HG02943 (cell line): ENCODE results near the gene SLC4A2.

ENCODE experiments used
- ATAC-seq: cut with Tn5 transposase; IDR thresholded peaks from one replicate; pipeline ENCODE4 v1.9.1; 2021; ENCODE audit warnings: mild to moderate bottlenecking, low read depth, moderate library complexity; ENCODE audit not compliant: unreplicated experiment

Gene SLC4A2

DNA sequence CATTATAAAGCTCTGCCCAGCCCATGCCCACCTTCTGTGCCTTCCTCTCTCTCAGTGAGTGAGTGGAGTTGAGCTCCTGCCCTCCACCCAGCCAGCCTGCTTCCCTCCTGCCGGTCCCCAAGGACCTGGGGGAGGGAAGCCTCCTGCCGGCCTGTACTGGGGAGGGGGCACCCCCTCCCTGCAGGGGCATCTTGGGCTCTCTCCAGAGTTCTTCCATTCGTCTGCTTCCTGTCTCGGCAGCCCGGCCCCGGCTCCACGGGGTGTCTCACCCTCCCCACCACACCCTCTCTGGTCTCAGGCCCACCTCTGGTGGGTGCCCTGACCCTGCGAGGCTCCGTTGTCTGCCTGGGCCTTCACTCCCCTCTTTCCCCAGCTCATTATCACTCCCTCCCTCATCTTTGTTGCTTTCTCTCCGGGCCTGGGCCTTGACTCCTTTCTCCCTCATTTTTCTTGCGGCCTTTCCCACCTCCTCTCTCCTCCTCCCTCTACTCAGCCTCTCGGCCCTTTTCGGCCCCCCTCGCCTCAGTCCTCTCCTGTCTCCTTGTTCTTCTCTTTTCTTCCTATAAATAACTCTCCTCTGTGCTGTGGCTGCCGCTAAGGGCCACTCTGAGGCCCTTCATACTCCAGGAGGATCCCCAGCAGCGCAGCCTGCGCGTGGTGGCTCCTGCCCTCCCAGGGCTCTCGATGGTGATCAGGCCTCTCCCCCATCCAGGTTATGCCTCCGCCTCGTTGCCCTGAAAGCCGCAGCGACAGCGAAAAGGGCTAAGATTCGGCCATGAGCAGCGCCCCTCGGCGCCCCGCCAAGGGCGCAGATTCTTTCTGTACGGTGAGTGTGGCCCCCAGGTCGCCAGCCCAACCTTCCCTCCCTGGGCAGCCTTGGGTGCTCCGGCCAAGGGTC is 2.1 kb downstream of the SLC4A2 start:
- no peak for ATAC-seq

GRCh38 chr7:151062111-151062398 is 2.7 kb downstream of the SLC4A2 start:
- no peak for ATAC-seq

DNA sequence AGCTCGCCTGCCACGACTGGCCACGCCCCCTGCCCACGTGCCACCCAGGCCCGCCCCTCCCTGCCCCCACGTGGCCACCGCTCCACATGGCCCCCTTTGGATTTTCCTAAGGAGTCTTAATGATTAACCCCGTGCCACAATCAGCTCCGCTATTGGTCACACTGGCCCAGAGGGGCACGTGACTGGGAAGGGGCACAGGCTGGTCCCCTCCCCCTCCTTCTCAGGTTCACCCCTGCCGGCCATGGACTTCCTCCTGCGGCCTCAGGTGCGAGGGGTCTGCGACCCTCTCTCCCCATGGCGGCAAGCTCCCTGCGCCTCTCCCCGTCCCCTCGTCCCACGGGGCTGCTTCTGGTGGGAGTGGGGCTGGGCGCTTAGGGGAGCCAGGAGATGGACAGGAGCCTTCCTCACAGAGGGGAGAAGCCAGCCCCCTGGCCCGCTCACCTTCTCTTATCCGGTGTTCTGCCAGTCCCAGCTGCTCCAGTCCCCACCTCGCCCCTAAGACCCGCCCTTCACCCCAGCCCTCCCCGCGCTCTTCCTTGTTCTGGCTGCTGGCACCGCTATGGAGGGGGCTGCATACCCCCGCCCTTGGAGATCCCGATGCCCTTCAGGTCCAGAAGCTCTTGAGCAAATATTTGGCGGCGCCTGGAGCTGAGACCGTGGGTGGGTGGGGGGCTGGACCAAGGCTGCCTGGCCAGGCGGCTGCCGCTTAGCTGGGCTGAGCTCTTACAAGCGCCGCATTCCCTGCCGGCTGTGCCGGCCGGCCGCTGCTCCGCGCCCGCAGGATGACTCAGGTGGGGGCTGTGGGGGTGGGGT is 3.2 kb downstream of the SLC4A2 start:
- ATAC-seq, result no peak

DNA sequence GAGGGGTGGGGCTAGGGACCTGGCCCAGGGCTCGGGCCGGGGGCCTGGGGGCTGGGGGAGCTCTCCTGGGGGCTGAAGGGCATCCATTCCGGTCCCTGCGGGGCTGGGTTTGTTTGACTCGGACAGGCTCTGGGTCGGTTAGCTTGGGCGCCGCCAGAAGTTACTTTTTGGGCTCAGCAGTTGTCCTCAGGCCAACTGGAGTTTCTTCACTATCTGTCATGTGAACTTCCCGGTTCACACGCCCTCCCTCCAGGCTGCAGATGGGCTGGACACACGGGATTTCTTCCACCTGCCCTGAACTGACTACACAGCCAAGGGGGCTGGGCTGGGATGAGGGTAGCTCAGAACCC is 3.8 kb downstream of the SLC4A2 start:
- ATAC-seq, result no peak

DNA sequence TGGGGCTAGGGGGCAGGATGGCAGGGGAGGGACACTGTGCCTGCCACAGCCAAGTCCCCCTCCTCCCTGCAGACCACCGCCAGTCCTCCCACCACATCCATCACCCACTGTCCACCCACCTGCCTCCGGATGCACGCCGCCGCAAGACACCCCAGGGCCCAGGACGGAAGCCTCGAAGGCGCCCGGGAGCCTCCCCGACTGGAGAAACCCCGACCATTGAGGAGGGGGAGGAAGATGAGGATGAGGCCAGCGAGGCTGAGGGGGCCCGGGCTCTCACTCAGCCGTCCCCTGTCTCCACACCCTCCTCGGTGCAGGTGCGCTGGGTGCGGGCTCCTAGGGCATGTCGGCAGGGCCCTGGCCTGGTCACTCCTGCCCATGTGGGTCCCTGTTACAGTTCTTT is 5.1 kb downstream of the SLC4A2 start:
- ATAC-seq, result no peak

DNA sequence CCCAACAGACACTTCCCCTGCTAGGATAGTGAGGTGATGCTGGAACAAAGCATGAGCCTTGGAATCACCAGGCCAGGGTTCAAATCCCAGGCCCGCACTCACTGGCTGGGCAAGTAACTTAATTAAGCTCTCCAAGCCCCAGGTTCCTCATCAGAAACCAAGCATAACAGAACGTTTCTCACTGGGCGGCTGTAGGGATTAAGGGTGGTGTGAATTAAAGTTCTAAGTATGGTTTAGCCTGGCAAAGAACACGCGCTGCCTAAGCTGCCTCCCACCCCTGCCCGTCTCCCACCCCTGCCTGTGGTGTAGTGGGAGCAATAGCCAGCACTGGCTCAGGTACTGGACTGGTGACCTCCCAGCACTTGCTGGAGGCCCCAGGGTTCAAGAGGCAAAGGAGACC is 5.6 kb downstream of the SLC4A2 start:
- no peak for ATAC-seq

DNA sequence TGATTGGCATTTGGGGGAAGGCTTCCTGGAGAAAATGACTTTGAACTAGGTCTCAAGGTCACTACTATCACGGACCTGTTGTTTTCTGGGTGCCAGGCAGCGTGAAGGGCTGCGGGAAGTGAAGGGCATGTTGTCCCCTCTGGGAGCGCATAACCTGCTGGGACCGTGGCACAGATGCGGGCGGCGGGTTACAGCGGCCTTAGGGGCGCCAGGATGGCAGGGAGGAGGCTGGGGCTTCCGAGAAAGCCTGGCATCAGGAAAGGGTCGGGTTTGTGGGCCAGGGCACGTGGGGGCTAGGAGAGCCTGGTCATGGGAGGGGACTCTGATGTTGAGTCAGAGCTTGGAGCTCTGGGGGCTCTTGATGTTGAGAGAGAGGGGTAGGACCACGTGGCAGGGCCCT is 6.1 kb downstream of the SLC4A2 start:
- ATAC-seq, result no peak

DNA sequence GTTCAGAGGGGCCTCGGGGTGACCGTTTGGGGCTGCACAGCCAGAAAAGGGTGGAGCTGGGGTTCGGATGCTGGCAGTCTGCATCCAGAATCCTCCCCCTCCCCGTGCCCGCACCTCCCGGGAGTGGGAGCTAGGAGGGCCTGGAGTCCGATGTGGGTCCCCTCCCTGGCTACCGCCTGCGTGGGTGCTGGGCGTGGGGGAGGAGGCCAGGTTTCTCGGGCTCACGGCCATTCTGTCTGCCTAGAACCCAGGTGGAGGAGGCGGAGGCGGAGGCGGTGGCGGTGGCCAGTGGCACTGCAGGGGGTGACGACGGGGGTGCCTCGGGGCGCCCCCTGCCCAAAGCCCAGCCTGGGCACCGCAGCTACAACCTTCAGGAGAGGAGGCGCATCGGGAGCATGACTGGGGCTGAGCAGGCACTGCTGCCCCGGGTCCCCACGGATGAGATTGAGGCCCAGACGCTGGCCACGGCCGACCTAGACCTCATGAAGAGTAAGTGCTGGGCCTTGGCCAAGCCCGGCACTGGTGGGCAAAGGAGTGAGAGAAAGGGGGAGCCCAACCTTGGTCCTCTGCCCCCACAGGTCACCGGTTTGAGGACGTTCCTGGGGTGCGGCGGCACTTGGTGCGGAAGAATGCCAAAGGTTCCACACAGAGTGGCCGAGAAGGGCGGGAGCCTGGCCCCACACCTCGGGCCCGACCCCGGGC is 7.0 kb downstream of the SLC4A2 start:
- ATAC-seq, result no peak

DNA sequence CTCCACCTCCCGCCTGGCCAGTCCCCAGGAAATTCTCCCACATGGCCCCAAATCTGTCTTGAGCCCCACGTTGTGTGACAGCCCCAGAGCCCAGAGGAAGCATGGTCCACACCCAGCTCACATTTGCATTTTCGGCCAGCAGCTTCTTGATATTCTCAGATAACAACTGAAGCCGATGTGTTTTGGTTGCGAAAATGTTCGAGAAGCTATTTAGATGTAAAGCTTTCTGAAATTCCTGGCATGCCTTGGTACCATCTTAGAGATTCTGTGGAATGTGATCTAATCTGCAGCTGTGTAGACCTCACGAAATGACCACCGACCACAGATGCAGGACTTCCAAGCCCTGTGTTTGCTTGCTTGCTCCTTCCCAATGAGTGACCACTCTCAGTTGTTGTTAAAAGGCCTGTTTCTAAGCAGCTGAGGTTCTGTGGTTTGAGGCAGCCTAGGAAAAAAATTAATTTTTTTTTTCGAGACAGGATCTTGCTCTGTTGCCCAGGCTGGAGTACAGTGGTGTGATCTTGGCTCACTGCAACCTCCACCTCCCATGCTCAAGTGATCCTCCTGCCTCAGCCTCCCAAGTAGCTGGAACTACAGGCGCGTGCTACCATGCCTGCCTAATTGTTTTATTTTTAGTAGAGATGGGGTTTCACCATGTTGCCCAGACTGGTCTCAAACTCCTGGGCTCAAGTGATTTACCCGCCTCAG is 8.8 kb downstream of the SLC4A2 start:
- ATAC-seq, result no peak

DNA sequence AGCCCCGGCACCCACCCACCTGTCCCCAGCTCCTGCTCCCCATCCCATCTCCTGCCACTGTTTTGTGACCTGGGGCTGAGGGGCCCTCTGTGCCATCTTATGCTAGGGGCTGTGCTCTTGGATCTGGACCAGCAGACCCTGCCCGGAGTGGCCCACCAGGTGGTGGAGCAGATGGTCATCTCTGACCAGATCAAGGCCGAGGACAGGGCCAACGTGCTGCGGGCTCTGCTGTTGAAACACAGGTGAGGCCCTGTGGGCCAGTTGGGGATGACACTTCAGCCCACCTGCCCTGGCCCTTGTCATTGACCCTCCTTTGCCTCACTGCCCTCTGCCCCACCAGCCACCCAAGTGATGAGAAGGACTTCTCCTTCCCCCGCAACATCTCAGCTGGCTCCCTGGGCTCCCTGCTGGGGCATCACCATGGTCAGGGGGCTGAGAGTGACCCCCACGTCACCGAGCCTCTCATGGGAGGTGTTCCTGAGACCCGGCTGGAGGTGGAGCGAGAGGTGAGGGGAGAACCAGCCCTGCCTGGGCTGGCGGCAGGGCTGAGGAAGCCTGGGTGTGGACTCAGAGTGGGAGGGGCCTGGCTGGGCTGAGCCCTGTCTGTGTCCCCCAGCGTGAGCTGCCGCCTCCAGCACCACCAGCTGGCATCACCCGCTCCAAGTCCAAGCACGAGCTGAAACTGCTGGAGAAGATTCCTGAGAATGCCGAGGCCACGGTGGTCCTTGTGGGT is 10.6 kb downstream of the SLC4A2 start:
- ATAC-seq, result no peak

DNA sequence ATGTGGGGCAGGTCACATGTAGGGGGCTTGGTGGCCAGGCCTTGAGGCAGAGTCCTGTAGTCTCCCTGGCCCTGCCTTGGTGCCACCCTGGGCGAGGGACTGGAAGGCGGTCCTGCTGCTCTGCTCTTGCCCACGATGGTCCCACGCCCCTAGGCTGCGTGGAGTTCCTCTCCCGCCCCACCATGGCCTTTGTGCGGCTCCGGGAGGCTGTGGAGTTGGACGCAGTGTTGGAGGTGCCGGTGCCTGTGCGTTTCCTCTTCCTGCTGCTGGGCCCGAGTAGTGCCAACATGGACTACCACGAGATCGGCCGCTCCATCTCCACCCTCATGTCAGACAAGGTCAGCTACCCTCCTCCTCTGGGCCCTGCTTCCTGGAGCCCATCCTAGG is 11.2 kb downstream of the SLC4A2 start:
- ATAC-seq, result no peak

DNA sequence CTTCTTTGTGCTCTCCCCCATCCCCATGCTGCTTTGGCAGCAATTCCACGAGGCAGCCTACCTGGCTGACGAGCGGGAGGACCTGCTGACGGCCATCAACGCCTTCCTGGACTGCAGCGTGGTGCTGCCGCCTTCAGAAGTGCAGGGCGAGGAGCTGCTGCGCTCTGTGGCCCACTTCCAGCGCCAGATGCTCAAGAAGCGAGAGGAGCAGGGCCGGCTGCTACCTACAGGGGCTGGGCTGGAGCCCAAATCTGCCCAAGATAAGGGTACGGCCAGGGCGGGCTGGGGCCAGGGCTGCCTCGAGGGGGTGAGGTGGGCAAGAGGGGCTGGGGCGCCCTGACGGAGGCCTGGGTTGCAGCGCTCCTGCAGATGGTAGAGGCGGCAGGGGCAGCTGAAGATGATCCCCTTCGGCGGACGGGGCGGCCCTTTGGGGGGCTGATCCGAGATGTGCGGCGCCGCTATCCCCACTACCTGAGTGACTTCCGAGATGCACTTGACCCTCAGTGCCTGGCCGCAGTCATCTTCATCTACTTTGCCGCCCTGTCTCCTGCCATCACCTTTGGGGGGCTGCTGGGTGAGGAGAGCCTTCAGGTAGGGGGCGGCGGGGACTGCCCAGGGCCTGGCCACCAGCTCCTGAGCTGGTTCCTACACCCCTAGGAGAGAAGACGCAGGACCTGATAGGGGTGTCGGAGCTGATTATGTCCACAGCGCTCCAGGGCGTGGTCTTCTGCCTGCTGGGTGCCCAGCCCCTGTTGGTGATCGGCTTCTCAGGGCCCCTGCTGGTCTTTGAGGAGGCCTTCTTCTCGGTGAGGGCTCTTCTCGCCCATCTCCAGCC is 11.9 kb downstream of the SLC4A2 start:
- ATAC-seq, result no peak

- no peak for ATAC-seq
Observed at GRCh38 chr7:151073990-151074389, 14.6 kb downstream of the SLC4A2 start.

DNA sequence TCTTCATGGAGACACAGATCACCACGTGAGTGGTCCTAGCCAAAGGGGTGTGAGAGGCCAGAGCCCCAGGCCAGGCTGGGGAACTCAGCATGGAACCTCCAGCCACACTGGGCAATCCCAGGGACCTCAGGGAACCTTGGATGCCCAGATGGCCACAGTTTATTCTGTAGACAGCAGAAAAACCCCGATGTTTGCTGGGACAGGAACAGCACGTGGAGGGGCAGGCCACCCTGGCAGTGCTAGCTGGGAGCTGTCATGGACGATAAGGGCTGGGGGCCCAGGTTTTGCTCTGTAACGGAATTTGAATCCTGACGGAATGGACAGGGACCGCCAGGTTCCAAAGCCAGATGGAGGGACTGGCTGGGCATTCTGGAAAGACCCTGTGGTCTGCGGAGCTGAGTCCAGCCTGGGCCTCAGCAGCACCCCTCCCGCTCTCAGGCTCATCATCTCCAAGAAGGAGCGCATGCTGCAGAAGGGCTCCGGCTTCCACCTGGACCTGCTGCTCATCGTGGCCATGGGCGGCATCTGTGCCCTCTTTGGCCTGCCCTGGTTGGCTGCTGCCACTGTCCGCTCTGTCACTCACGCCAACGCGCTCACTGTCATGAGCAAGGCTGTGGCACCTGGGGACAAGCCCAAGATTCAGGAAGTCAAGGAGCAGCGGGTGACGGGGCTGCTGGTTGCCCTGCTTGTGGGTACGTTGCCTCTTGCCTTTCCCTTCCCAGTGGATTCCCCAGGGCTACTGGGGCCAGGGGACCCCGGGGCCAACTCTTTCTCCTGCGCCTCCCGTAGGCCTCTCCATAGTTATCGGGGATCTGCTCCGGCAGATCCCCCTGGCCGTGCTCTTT is 15.7 kb downstream of the SLC4A2 start:
- ATAC-seq, result no peak

GRCh38 chr7:151075662-151075971 is 16.2 kb downstream of the SLC4A2 start:
- ATAC-seq, result no peak

DNA sequence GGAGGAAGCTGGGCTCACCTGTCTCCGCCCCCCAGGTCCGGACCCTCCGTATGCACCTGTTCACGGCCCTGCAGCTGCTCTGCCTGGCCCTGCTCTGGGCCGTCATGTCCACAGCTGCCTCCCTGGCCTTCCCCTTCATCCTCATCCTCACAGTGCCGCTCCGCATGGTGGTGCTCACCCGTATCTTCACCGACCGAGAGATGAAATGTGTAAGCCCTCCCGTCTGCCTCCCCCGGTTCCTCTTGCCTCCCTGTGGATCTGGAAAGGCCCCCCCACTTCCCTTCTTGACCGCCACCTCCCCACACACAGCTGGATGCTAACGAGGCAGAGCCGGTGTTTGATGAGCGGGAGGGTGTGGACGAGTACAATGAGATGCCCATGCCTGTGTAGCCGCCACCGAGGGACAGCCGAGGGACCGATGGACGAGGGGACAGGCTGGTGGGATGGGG is 16.6 kb downstream of the SLC4A2 start:
- ATAC-seq, result no peak

DNA sequence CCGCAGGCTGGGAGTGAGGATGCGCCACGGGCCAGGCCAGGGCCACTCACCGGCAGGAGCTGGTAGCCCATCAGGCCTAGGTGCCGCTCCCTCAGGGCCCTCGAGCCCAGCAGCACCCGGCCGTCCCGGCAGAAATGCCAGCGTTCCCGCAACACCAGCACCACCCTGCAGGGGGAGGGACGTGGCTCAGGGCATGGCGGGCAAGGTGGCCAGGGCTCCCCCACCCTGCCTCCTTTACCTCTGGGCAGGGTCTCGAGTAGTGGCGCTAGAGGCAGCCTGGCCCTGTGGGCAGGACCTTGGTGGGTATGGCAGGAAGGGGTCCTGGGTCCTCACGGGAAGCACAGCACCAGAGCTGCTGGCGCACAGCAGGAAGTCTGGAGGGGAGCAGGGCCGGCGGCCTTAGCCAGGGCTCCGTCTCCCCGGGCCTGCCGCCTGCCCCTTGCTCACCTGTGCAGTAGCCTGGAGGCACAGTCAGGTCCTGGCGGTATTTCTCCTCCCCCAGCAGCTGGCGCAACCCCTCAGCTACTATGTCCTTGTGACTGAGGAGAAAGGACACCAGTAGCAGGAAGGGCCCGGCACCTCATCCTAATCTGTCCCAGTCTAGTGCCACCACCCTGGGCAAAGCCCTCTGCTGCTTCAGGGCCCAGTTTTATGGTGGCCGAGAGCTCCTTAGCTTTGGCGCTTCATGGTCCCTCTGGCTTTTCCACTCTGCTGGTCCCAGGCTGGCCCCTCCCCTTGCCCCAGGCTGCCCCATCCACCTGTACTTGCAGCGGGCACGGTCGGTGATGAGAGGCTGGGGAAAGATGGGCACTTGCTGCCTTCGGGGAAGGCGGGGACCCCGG is 17.7 kb downstream of the SLC4A2 start:
- ATAC-seq, result no peak
